GM21360 (cell line): ENCODE data around the gene TKTL1.

Experiments used
- ATAC-seq: cut with Tn5 transposase; IDR thresholded peaks from one replicate; pipeline ENCODE4 v1.9.1; 2021; ENCODE audit warnings: mild to moderate bottlenecking, moderate library complexity; ENCODE audit not compliant: unreplicated experiment

The TKTL1 gene

GRCh38 chrX:154308108-154308946 is 12.7 kb downstream of the TKTL1 start:
- no peak for ATAC-seq

GRCh38 chrX:154309041-154309775 is 13.6 kb downstream of the TKTL1 start:
- ATAC-seq: no peak

GRCh38 chrX:154310616-154311536 is 15.3 kb downstream of the TKTL1 start:
- no peak for ATAC-seq

- ATAC-seq: no peak
Measured at GRCh38 chrX:154312116-154312515, 16.5 kb downstream of the TKTL1 start.

- no peak for ATAC-seq
Measured at GRCh38 chrX:154313147-154313546, 17.6 kb downstream of the TKTL1 start.

- no peak for ATAC-seq
Measured at GRCh38 chrX:154315416-154315815, 19.8 kb downstream of the TKTL1 start.

- no peak for ATAC-seq
Measured at GRCh38 chrX:154317391-154317995, 21.9 kb downstream of the TKTL1 start.

GRCh38 chrX:154320406-154320805 is 24.8 kb downstream of the TKTL1 start:
- no peak for ATAC-seq

GRCh38 chrX:154321152-154321551 is 25.6 kb downstream of the TKTL1 start:
- ATAC-seq: no peak

GRCh38 chrX:154321594-154321993 is 26.0 kb downstream of the TKTL1 start:
- ATAC-seq: no peak

GRCh38 chrX:154322890-154323289 is 27.3 kb downstream of the TKTL1 start:
- no peak for ATAC-seq

GRCh38 chrX:154323537-154323936 is 27.9 kb downstream of the TKTL1 start:
- ATAC-seq: no peak

GRCh38 chrX:154325541-154325940 is 29.9 kb downstream of the TKTL1 start:
- ATAC-seq: no peak

GRCh38 chrX:154327038-154327820 is 31.6 kb downstream of the TKTL1 start:
- ATAC-seq: no peak

- no peak for ATAC-seq
Measured at GRCh38 chrX:154328646-154329045, 33.1 kb downstream of the TKTL1 start.

- ATAC-seq: no peak
Measured at GRCh38 chrX:154329294-154329693, 33.7 kb downstream of the TKTL1 start.

GRCh38 chrX:154332561-154332960 is 37.0 kb downstream of the TKTL1 start:
- ATAC-seq: no peak

GRCh38 chrX:154333116-154333515 is 37.5 kb downstream of the TKTL1 start:
- ATAC-seq: no peak

- ATAC-seq: no peak
Measured at GRCh38 chrX:154333837-154334271, 38.3 kb downstream of the TKTL1 start.

- no peak for ATAC-seq
Measured at GRCh38 chrX:154334496-154334895, 38.9 kb downstream of the TKTL1 start.
